GM23338 (cell line): ENCODE data around the gene CSGALNACT2. TPM values are rescaled to one million over a fixed set of nuclear protein-coding genes. Genes with fewer than 3 reads are reported as not detected.

Experiments used
- ATAC-seq: fragments of 200-7000 bp; cut with Tn5 transposase; 3 replicates; pipeline ENCODE4 v1.9.1; 2020
- DNase-seq: peaks from one replicate; pipeline ENCODE4 v3.0.0-alpha.2; 2015; ENCODE audit warnings: low spot score
- H2AFZ ChIP-seq: fragments of 200-600 bp; sonication (generic); 2 replicates; pipeline ENCODE4 v1.8.0; 2016; ENCODE audit warnings: antibody characterized with exemption, mild to moderate bottlenecking, moderate library complexity
- H3F3A ChIP-seq: fragments of 200-600 bp; sonication (generic); replicated peaks from 2 replicates; pipeline ENCODE4 v1.8.0; 2017; ENCODE audit warnings: antibody characterized with exemption, mixed run types, low read depth
- H3K27ac ChIP-seq: fragments of 200-600 bp; sonication (generic); 2 replicates; pipeline ENCODE4 v1.6.1; 2016; ENCODE audit warnings: low read depth
- H3K27me3 ChIP-seq: fragments of 200-600 bp; sonication (generic); 2 replicates; pipeline ENCODE4 v1.8.0; 2016; ENCODE audit warnings: mild to moderate bottlenecking, mixed run types, moderate library complexity; ENCODE audit not compliant: insufficient read depth
- H3K36me3 ChIP-seq: fragments of 200-600 bp; sonication (generic); 2 replicates; pipeline ENCODE4 v1.8.0; 2016; ENCODE audit warnings: mild to moderate bottlenecking; ENCODE audit not compliant: insufficient read depth
- H3K4me1 ChIP-seq: fragments of 200-600 bp; sonication (generic); 2 replicates; pipeline ENCODE4 v1.8.0; 2016; ENCODE audit warnings: mild to moderate bottlenecking, moderate library complexity; ENCODE audit not compliant: insufficient read depth
- H3K4me2 ChIP-seq: fragments of 200-600 bp; sonication (generic); 2 replicates; pipeline ENCODE4 v1.7.1; 2017; ENCODE audit warnings: mixed run types
- H3K4me3 ChIP-seq: fragments of 200-600 bp; sonication (generic); 2 replicates; pipeline ENCODE4 v1.6.1; 2016; ENCODE audit warnings: mixed run types
- H3K79me2 ChIP-seq: fragments of 200-600 bp; sonication (generic); replicated peaks from 2 replicates; pipeline ENCODE4 v1.8.0; 2017; ENCODE audit warnings: mild to moderate bottlenecking; ENCODE audit not compliant: insufficient read depth
- H3K9me2 ChIP-seq: fragments of 200-600 bp; sonication (generic); 2 replicates; pipeline ENCODE4 v1.8.0; 2017; ENCODE audit not compliant: insufficient read depth
- H4K20me1 ChIP-seq: fragments of 200-600 bp; sonication (generic); replicated peaks from 2 replicates; pipeline ENCODE4 v1.8.0; 2017; ENCODE audit warnings: mild to moderate bottlenecking; ENCODE audit not compliant: insufficient read depth
- H3K27ac Mint-ChIP-seq: 2 replicates; pipeline ENCODE4 v1.8.0; 2020; ENCODE audit warnings: inconsistent platforms, mild to moderate bottlenecking, moderate library complexity, mixed read lengths
- H3K27me3 Mint-ChIP-seq: 3 replicates; pipeline ENCODE4 v1.8.0; 2022; ENCODE audit warnings: low read depth, mild to moderate bottlenecking, moderate library complexity, mixed read lengths, inconsistent platforms; ENCODE audit not compliant: insufficient read depth, poor library complexity
- H3K36me3 Mint-ChIP-seq: 3 replicates; pipeline ENCODE4 v1.8.0; 2021; ENCODE audit warnings: low read depth, mild to moderate bottlenecking, inconsistent platforms, moderate library complexity, mixed read lengths
- H3K4me1 Mint-ChIP-seq: 3 replicates; pipeline ENCODE4 v1.8.0; 2020; ENCODE audit warnings: mild to moderate bottlenecking, inconsistent platforms, mixed read lengths
- H3K4me3 Mint-ChIP-seq: 3 replicates; pipeline ENCODE4 v1.8.0; 2021; ENCODE audit warnings: moderate library complexity, mild to moderate bottlenecking, inconsistent platforms, mixed read lengths
- H3K9me3 Mint-ChIP-seq: 3 replicates; pipeline ENCODE4 v1.8.0; 2020; ENCODE audit warnings: moderate library complexity, mild to moderate bottlenecking, inconsistent platforms, mixed read lengths
- CREB1 ChIP-seq: fragments of 250-450 bp; sonication (Bioruptor Pico); IDR thresholded peaks from 2 replicates; pipeline ENCODE4 v1.5.0; 2020; ENCODE audit warnings: low read depth, mild to moderate bottlenecking, moderate library complexity
- ETS1 ChIP-seq: IDR thresholded peaks from 2 replicates; pipeline ENCODE4 v1.6.1; 2016; ENCODE audit warnings: antibody characterized with exemption
- EZH2 ChIP-seq: fragments of 200-600 bp; sonication (generic); IDR thresholded peaks from one replicate; pipeline ENCODE4 v1.8.0; 2017; ENCODE audit warnings: antibody characterized with exemption, mild to moderate bottlenecking, low read depth; ENCODE audit not compliant: unreplicated experiment
- EZH2phosphoT487 ChIP-seq: fragments of 200-600 bp; sonication (generic); IDR thresholded peaks from one replicate; pipeline ENCODE4 v1.8.1; 2018; ENCODE audit warnings: antibody characterized with exemption; ENCODE audit not compliant: unreplicated experiment
- JUNB ChIP-seq: IDR thresholded peaks from one replicate; pipeline ENCODE4 v1.6.1; 2016; ENCODE audit warnings: antibody characterized with exemption; ENCODE audit not compliant: unreplicated experiment
- NANOG ChIP-seq: IDR thresholded peaks from 2 replicates; pipeline ENCODE4 v1.6.1; 2016; ENCODE audit warnings: antibody characterized with exemption, borderline replicate concordance
- POLR2AphosphoS5 ChIP-seq: IDR thresholded peaks from 2 replicates; pipeline ENCODE4 v1.6.1; 2016; ENCODE audit warnings: antibody characterized with exemption, low read depth
- STAT1 ChIP-seq: IDR thresholded peaks from one replicate; pipeline ENCODE4 v1.6.1; 2016; ENCODE audit warnings: antibody characterized with exemption; ENCODE audit not compliant: unreplicated experiment
- ZNF114 ChIP-seq: fragments of 250-450 bp; sonication (Bioruptor Pico); IDR thresholded peaks from 2 replicates; pipeline ENCODE4 v1.5.0; 2020; ENCODE audit warnings: mild to moderate bottlenecking, moderate library complexity
- ZNF331 ChIP-seq: fragments of 250-450 bp; sonication (Bioruptor Pico); IDR thresholded peaks from 2 replicates; pipeline ENCODE4 v1.5.0; 2020; ENCODE audit warnings: low read depth, mild to moderate bottlenecking, moderate library complexity
- ZNF462 ChIP-seq: fragments of 250-450 bp; sonication (Bioruptor Pico); IDR thresholded peaks from 2 replicates; pipeline ENCODE4 v1.5.0; 2020; ENCODE audit warnings: mild to moderate bottlenecking, moderate library complexity
- polyA plus RNA-seq: library from polyadenylated mRNA; unstranded; fragments of >200 nt; fragmentation: Nextera tagmentation; extraction: Ambion mirVana; gene quantifications from 2 replicates; pipeline ENCODE4 v1.2.1, GENCODE V29; 2016
- total RNA-seq: library from RNA; depleted of rRNA; stranded (reverse); fragments of >200 nt; shearing (Covaris generic); gene quantifications from 2 replicates; pipeline ENCODE4 v1.2.3, GENCODE V29; 2014
- TF ChIP-seq, protein P1 (sequence below), 2 experiments: fragments of 200-600 bp in 1 of 2; sonication (generic) in 1 of 2; conservative IDR thresholded peaks; 2 replicates each; pipeline versions ENCODE4 v1.5.1 to v1.6.1; 2016 to 2017; ENCODE audit warnings: antibody characterized with exemption in 2 of 2, low read depth in 2 of 2, mild to moderate bottlenecking in 2 of 2, moderate library complexity in 1 of 2
- TF ChIP-seq, protein P2 (sequence below): IDR thresholded peaks from one replicate; pipeline ENCODE4 v1.6.1; 2018; ENCODE audit warnings: antibody characterized with exemption; ENCODE audit not compliant: unreplicated experiment

The CSGALNACT2 gene
- total and polyA plus RNA-seq, 2 experiments from 2014 or later = 3.0 to 4.6 TPM

GRCh38 chr10:43130770-43131171 is 7.5 kb upstream of the CSGALNACT2 start:
- no peaks in the 10 kb centered on the region for H3F3A ChIP-seq
- H3K4me3 Mint-ChIP-seq = no peak overlapping the region
- H3K4me1 Mint-ChIP-seq = no peaks in the 10 kb centered on the region; the same call in 1 of the 3 replicates
- H3K27ac ChIP-seq = no peak overlapping the region
- no peaks in the 10 kb centered on the region for H4K20me1 ChIP-seq
- H3K4me1 ChIP-seq = no peaks in the 10 kb centered on the region
- TF ChIP-seq ZNF331 (no peak), EZH2 (no peak), ETS1 (no peak), EZH2phosphoT487 (no peak), STAT1 (no peak), CREB1 (CRISPR knock-in tag) (no peak), NANOG (no peak), POLR2AphosphoS5 (no peak), ZNF114 (CRISPR knock-in tag) (no peak), ZNF462 (no peak), JUNB (no peak)
- TF ChIP-seq, protein P1, sequence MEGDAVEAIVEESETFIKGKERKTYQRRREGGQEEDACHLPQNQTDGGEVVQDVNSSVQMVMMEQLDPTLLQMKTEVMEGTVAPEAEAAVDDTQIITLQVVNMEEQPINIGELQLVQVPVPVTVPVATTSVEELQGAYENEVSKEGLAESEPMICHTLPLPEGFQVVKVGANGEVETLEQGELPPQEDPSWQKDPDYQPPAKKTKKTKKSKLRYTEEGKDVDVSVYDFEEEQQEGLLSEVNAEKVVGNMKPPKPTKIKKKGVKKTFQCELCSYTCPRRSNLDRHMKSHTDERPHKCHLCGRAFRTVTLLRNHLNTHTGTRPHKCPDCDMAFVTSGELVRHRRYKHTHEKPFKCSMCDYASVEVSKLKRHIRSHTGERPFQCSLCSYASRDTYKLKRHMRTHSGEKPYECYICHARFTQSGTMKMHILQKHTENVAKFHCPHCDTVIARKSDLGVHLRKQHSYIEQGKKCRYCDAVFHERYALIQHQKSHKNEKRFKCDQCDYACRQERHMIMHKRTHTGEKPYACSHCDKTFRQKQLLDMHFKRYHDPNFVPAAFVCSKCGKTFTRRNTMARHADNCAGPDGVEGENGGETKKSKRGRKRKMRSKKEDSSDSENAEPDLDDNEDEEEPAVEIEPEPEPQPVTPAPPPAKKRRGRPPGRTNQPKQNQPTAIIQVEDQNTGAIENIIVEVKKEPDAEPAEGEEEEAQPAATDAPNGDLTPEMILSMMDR (conservative IDR thresholded peaks at IDR 0.05; ENCODE audit: low read depth in 2 of 2) = no peak
- TF ChIP-seq, protein P2, sequence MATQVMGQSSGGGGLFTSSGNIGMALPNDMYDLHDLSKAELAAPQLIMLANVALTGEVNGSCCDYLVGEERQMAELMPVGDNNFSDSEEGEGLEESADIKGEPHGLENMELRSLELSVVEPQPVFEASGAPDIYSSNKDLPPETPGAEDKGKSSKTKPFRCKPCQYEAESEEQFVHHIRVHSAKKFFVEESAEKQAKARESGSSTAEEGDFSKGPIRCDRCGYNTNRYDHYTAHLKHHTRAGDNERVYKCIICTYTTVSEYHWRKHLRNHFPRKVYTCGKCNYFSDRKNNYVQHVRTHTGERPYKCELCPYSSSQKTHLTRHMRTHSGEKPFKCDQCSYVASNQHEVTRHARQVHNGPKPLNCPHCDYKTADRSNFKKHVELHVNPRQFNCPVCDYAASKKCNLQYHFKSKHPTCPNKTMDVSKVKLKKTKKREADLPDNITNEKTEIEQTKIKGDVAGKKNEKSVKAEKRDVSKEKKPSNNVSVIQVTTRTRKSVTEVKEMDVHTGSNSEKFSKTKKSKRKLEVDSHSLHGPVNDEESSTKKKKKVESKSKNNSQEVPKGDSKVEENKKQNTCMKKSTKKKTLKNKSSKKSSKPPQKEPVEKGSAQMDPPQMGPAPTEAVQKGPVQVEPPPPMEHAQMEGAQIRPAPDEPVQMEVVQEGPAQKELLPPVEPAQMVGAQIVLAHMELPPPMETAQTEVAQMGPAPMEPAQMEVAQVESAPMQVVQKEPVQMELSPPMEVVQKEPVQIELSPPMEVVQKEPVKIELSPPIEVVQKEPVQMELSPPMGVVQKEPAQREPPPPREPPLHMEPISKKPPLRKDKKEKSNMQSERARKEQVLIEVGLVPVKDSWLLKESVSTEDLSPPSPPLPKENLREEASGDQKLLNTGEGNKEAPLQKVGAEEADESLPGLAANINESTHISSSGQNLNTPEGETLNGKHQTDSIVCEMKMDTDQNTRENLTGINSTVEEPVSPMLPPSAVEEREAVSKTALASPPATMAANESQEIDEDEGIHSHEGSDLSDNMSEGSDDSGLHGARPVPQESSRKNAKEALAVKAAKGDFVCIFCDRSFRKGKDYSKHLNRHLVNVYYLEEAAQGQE = no peak
- no peak overlapping the region for H2AFZ ChIP-seq
- H3K27ac Mint-ChIP-seq = no peak overlapping the region
- H3K36me3 Mint-ChIP-seq = no peaks in the 10 kb centered on the region
- H3K9me2 ChIP-seq = no peaks in the 10 kb centered on the region
- no peak for DNase-seq
- H3K4me3 ChIP-seq = no peak overlapping the region
- H3K4me2 ChIP-seq = no peak overlapping the region
- no peaks in the 10 kb centered on the region for H3K79me2 ChIP-seq
- H3K27me3 Mint-ChIP-seq = peaks cover 4% of the 10 kb centered on the region
- H3K9me3 Mint-ChIP-seq = no peaks in the 10 kb centered on the region
- no peak for ATAC-seq
- H3K36me3 ChIP-seq = no peaks in the 10 kb centered on the region; the same call in 1 of the 2 replicates
- no peaks in the 10 kb centered on the region; the same call in 1 of the 2 replicates for H3K27me3 ChIP-seq
